OCI-LY3 (cell line): ENCODE measurements around the gene ARHGAP27.

Experiments
- EZH2phosphoT487 ChIP-seq: fragments of 200-600 bp; shearing (Covaris generic); IDR thresholded peaks from 2 replicates; pipeline ENCODE4 v1.6.1; 2018; ENCODE audit warnings: antibody characterized with exemption, mixed run types, low read depth
- TF ChIP-seq, protein P1 (sequence below): fragments of 200-600, 300-600 bp; sonication (generic); IDR thresholded peaks from 2 replicates; pipeline ENCODE4 v1.5.1; 2014; ENCODE audit warnings: antibody characterized with exemption, low read length, low read depth

DNA sequence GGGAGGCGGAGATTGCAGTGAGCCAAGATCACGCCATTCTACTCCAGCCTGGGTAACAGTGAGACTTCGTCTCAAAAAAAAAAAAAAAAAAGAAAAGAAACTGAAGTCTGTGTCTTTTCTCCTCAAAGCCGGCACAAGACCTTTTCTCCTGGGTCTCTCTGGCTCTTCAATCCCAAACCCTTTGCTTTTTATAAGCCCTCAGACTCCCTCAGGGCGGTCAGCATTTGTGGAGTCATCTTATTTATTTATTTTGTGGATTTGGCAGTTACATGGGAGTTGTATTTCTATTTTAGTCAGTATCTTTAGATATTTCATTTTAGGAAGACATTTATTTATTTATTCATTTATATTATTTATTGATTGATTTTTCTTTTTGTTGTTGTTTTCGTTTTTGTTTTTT is 58.2 kb downstream of the ARHGAP27 start:
- TF ChIP-seq EZH2phosphoT487, result no peak
- TF ChIP-seq, protein P1, sequence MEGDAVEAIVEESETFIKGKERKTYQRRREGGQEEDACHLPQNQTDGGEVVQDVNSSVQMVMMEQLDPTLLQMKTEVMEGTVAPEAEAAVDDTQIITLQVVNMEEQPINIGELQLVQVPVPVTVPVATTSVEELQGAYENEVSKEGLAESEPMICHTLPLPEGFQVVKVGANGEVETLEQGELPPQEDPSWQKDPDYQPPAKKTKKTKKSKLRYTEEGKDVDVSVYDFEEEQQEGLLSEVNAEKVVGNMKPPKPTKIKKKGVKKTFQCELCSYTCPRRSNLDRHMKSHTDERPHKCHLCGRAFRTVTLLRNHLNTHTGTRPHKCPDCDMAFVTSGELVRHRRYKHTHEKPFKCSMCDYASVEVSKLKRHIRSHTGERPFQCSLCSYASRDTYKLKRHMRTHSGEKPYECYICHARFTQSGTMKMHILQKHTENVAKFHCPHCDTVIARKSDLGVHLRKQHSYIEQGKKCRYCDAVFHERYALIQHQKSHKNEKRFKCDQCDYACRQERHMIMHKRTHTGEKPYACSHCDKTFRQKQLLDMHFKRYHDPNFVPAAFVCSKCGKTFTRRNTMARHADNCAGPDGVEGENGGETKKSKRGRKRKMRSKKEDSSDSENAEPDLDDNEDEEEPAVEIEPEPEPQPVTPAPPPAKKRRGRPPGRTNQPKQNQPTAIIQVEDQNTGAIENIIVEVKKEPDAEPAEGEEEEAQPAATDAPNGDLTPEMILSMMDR, result no peak
